AG09309 (cell line): ENCODE data around the gene PLXNC1.
A peak's percentile ranks its signal among the peaks of the same experiment; 100 is the strongest.

Experiments used
- DNase-seq: peaks from one replicate; pipeline ENCODE4 v3.0.0-alpha.2; 2010; ENCODE audit warnings: low read depth
- H3K4me3 ChIP-seq: 2 replicates; pipeline ENCODE4 v1.5.1; 2011; ENCODE audit warnings: mild to moderate bottlenecking, low read depth, low read length, moderate library complexity; ENCODE audit not compliant: control insufficient read depth
- TF ChIP-seq, protein P1 (sequence below): IDR thresholded peaks from 2 replicates; pipeline ENCODE4 v1.5.1; 2011; ENCODE audit warnings: mild to moderate bottlenecking, low read depth, low read length, inconsistent platforms; ENCODE audit not compliant: insufficient read depth, control insufficient read depth; ENCODE audit errors: missing control alignments

The PLXNC1 gene

DNA sequence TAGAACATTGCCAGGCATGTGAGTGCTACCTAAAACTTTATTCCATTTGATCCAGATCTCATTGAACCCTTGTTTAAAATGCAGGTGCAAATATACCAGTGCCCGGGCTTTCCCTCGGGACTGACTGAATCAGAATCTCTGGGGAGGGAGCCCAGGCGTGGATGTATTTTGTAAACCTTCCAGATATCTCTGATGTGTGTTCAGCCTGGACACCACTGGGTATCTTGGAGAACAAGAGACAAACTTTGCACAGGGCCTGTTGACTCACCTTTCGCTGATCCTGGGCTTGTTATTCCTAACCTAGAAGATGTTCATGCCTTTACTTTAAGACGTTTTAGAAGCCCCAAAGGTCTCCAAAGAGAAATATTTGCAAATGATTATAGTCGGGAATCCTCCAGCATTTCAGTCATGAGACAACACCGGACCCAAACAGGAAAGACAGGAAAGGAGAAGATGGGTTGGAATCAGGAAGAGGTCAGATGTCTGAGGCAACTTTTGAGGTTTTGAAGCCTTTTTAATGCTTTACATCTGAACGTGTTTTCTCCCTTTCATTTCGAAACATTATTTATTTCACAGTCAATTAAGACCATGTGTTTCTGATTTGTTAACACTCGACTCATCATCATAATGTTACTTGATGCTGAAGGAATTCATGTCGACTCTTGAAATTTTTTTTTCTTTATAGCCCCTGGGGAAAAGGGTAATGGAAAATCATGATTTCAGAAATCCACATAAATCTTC is 118.6 kb downstream of the PLXNC1 start:
- TF ChIP-seq, protein P1, sequence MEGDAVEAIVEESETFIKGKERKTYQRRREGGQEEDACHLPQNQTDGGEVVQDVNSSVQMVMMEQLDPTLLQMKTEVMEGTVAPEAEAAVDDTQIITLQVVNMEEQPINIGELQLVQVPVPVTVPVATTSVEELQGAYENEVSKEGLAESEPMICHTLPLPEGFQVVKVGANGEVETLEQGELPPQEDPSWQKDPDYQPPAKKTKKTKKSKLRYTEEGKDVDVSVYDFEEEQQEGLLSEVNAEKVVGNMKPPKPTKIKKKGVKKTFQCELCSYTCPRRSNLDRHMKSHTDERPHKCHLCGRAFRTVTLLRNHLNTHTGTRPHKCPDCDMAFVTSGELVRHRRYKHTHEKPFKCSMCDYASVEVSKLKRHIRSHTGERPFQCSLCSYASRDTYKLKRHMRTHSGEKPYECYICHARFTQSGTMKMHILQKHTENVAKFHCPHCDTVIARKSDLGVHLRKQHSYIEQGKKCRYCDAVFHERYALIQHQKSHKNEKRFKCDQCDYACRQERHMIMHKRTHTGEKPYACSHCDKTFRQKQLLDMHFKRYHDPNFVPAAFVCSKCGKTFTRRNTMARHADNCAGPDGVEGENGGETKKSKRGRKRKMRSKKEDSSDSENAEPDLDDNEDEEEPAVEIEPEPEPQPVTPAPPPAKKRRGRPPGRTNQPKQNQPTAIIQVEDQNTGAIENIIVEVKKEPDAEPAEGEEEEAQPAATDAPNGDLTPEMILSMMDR = no peak
- peak; percentile 88 for DNase-seq
- H3K4me3 ChIP-seq = no peak overlapping the region

GRCh38 chr12:94267537-94267872 is 119.1 kb downstream of the PLXNC1 start:
- TF ChIP-seq, protein P1 = no peak
- no peak for DNase-seq
- no peak overlapping the region for H3K4me3 ChIP-seq

- DNase-seq = no peak
- H3K4me3 ChIP-seq = no peak overlapping the region
- TF ChIP-seq, protein P1 = no peak
Observed at GRCh38 chr12:94267921-94268471, 119.6 kb downstream of the PLXNC1 start.

GRCh38 chr12:94269316-94269999 is 121.1 kb downstream of the PLXNC1 start:
- no peak overlapping the region for H3K4me3 ChIP-seq
- DNase-seq = no peak
- TF ChIP-seq, protein P1 = no peak

- no peak overlapping the region for H3K4me3 ChIP-seq
- DNase-seq = no peak
- TF ChIP-seq, protein P1 = no peak
Observed at GRCh38 chr12:94271351-94271750, 123.0 kb downstream of the PLXNC1 start.

DNA sequence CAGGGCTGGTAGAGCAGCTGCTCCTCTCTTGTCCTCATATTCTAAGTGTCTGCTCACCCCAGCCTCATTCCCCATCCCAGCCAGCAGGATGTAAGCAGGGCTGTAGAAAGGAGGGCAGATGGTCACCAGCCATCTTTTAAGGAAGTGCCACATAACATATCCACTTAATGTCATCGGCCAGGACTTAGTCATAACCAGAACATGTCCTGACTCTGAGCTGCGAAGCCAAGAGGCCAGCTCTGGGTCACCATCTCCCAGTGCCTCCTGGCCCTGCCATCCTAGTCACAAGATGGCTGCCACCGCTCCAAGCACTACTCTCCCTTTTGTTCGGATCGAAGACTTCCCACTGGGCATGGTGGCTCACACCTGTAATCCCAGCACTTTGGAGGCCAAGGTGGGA is 123.9 kb downstream of the PLXNC1 start:
- no peak overlapping the region for H3K4me3 ChIP-seq
- TF ChIP-seq, protein P1 = no peak
- no peak for DNase-seq
